C1 segment of cervical spinal cord (tissue), 14 donors: ENCODE measurements around the gene C1QTNF2.

Experiments used
- DNase-seq, 14 donors: peaks; one replicate each; lab custom pipeline; 2025; lab: John Stamatoyannopoulos, UW

The C1QTNF2 gene

DNA sequence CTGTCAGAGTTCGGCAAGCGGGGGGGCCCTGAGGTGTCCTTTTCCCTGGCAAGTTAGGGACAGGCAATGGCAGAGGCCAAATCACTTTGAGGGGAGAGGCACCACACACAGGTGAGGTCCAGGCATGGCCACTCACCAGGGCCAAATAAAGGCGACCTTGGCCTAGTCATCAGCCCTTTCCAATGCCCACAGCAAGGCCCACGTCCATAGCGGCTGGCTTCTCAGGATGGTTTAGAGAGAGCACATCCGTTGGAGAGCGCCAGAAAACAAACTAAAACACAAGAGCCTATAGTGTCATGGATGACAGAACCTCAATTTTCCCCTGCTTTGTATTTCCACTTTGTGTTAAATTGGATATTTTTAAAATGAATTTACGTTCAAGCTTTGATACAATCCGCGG, 65.1 kb downstream of the C1QTNF2 start:
- DNase-seq = no peak

DNA sequence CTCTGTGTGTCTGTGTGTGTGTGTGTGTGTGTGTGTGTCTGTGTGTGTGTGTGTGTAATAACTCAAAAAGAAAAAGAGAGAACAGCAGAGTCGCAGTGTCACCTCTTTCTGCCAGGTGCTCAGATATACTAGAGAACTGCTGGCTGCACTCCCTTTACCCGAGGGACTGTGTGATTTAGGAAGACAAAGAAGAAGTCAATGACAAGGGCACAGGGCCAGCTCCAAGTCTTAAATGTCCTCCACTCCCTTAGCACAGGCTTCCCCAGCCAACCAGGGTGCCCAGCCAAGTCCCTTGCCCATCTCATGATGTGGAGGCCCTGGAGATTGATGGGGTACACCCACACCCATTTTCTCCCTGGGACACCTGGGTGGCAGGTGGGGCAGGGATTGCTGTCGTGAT, 66.7 kb downstream of the C1QTNF2 start:
- no peak for DNase-seq

DNA sequence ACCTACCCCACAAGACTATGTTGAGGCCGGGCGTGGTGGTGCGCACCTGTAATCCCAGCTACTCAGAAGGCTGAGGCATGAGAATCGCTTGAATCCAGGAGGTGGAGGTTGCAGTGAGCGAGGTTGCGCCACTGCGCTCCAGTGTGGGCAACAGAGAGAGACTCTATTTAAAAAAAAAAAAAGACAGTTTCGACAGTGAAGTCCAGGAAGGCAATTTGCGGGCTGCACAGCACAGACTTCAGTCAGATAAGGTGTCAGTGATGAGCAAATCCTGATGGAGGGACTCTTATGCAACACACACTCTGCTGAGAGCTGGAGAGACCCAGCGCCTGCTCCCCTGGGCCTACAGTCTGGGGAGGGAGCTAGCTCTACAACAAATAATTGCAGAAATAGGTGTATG, 72.2 kb downstream of the C1QTNF2 start:
- peak in 1 of 14 donors; percentile 46 for DNase-seq

DNA sequence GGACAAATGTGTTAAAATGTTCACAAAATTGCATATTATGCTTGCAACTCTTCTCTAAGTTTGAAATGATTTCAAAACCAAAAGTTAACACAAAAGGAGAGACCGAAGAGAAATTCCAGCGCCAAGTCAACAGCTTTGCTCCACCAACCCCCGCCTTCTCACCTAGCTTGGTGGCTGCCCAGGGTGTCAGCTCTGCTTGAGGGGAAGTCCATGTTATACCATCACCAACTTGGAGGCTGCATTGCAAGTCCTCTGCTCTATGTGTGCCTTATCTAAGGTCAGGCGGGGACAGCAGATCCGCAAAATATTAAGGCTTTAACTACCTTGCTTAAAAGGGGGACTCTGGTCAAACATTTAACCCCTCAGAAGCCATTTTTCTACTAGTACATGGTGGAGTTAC, 72.7 kb downstream of the C1QTNF2 start:
- DNase-seq = no peak
